ENCODE measurements around the gene PTCHD1.

Gene PTCHD1

GRCh38 chrX:23364416-23364815 is 29.8 kb downstream of the PTCHD1 start:
- no peak for DNase-seq

- DNase-seq = peak; percentile 31
Measured at GRCh38 chrX:23365541-23365940, 30.9 kb downstream of the PTCHD1 start.

DNA sequence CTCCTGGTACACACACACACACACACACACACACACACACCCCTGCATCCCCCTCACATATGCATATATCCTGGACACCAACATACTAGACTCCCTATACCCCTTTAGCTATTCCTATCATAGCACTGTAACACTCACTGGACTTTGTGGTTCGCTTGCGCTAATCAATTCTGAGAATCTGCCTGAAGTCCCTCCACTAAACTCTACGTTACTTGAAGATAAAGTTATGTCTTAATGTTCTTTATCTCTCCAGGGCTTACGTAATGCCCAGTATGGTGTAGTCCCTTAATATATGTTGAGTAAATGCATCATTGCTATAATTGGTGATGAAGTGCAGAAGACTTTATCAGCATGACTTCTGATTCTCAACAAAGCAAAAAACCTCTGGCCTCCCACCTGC is 32.3 kb downstream of the PTCHD1 start:
- no peak for DNase-seq

DNA sequence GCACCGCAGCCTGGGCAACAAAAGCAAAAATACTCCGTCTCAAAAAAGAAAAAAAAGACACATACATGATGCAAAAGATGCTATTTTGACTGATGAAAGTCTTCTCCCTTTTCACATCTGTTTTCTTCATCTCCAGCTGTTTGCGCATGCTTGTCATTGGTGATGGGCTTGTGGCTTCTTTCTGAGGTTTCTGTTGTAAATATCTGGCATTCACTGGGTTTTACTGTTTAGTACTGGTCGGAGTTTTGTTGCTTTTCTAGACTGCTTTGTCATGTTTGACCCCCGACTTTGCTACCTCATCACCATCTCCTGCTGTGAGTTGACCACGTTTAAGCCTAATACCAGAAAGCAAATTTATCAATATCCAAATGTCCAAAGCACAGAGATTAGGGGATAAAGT is 34.4 kb downstream of the PTCHD1 start:
- no peak for DNase-seq

GRCh38 chrX:23372220-23372902 is 37.7 kb downstream of the PTCHD1 start:
- DNase-seq = no peak

- no peak for DNase-seq
Measured at GRCh38 chrX:23373129-23373804, 38.6 kb downstream of the PTCHD1 start.

- no peak for DNase-seq
Measured at GRCh38 chrX:23374291-23374690, 39.6 kb downstream of the PTCHD1 start.

GRCh38 chrX:23376581-23376980 is 41.9 kb downstream of the PTCHD1 start:
- no peak for DNase-seq

DNA sequence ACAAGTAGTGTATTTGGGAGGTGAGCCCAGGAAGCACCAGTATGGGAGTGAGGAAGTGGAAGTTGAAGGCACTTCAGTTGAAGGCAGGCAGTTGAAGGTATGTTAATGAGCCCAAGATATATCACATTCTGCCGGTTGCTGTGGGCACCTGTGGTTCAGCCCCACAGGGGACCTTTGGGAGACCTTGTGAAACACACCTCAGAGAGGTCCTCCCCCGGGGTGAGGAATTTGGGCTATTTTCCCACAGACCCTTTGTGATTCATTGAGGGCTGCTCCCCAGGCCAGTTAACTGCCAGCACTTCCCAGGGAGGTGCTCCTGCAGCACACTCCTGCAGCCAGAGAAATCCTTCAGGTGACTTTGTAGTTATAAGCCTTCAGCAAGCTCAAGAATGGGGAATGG is 45.9 kb downstream of the PTCHD1 start:
- no peak for DNase-seq

DNA sequence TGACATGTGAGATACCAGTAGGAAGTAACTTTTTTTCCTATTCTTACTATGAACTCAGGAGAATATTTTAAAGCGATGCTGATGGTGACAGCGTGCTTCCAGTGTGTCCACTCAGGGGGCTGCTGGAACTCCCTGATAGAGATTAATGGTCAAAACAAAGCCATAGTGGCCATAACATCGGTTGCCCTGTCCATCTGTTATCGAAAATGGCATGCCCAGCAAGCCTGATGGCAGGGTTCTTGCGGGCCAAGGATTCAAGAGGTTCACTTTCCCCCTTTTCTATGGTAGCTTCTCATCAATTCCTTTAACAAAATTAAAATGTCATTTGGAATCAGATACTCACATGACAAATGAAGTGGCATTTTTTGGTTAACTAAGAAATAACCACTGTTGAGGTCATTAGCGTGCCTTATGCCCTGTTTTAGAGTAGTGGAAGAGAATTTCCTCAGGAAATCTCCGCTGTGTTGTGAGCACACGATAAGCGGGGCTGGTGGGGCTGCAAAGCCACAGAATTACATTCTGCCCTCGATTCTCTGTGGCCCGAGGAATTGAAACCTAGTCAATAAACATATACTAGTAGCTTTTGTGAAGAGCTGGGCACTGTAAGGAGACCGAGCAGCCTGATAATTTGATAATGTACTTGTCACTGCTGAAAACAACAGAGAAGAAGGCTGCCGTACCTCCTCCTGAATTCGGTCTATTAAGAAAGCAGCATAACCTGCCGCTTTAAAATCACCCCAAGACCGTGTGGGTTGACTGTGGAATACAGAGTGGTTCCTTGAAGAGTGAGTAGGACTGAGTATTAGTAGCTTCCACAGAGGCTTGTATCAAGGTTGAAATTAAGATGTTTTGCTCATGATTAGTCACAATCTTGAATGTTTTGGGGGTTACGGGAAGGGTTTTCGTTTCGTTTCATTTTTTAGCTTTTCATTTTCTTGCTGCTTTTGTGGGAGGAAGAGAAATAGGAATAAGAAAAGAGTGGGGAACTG is 46.7 kb downstream of the PTCHD1 start:
- no peak for DNase-seq

DNA sequence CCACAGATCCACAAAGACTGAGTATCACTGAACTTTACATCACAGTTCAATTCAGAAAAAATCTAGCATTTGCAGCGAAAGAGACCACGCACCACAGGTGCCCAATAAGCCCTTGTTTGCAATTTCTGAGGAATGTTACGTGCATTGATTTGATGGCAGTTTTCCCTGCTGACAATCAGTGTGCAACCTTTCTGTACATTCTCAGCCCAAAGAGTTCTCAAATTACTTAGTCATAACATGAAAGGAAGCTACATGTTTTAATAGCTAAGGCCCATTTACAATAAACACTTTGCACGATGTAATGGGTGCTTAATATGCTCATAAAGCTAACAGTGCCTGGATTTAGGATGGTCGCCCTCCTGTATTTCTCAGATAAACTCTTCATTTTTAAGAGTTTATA is 47.9 kb downstream of the PTCHD1 start:
- no peak for DNase-seq

- no peak for DNase-seq
Measured at GRCh38 chrX:23383411-23383810, 48.8 kb downstream of the PTCHD1 start.

- no peak for DNase-seq
Measured at GRCh38 chrX:23385242-23385641, 50.6 kb downstream of the PTCHD1 start.

DNA sequence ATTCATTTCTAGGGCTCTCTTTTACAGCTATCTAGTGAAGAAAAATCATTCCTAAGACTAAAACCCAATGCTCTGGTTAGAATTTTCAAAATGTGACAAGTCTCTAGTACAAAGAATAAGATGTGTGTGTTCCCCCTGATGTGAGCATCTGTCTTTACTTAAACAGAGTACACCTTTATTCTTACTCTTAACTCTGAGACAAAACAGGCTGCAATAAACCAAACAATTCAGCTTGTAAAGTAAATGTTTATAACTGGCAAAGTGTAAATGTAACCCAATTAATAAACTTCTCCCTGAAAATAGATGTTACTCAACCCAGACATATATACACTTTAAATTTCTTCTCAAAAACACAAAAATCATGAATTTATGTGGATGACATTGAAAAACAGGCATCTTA is 51.6 kb downstream of the PTCHD1 start:
- DNase-seq = no peak

GRCh38 chrX:23386726-23387125 is 52.1 kb downstream of the PTCHD1 start:
- DNase-seq = no peak

- DNase-seq = no peak
Measured at GRCh38 chrX:23387550-23388184, 53.0 kb downstream of the PTCHD1 start.

DNA sequence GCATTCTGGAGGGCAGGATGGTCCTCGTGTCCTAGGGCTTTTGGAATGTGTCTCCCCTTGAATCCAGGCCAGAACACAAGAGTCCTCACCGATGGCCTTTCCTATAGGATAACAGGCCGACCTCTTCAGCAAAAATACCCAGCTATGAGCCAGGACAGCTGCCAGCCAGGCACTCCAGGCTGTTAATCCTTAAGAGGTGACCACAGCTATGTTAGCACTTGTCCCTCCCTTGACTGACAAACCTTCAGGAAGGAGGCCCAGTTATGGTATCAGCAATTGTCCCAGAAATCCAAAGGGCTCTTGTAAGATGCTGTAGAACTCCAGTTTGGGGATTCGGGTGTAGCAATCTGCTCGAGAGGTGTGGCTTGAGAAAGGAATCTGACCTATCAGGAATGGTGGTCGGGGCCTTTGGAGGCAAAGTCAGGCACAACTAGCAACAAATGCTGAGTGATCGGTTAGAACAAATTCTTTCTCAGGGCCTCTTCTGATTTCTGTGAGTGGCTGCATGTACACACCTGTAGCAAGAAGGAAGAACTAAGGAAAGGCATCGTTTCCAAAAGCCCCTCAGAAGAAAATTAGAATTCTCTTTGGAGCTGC is 54.6 kb downstream of the PTCHD1 start:
- peak; percentile 6 for DNase-seq

DNA sequence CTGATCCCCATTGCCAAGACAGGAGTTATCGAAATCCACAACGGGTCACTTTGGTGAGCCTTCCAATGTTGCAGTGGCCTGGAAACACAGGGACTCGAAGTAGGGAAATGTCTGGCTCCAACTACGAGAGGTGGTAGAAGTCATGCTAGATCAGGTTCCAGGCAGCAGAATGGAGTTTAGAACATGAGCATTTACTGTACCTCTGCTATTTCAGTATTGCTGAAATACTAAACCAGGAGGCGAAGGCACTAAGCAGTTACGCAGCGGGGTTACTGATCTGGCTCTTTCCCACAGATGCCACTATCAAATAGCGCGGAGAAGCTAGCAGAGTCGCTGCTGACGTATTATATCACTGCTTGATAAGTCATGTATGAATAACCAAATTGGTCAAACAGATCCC is 56.3 kb downstream of the PTCHD1 start:
- DNase-seq = no peak

DNA sequence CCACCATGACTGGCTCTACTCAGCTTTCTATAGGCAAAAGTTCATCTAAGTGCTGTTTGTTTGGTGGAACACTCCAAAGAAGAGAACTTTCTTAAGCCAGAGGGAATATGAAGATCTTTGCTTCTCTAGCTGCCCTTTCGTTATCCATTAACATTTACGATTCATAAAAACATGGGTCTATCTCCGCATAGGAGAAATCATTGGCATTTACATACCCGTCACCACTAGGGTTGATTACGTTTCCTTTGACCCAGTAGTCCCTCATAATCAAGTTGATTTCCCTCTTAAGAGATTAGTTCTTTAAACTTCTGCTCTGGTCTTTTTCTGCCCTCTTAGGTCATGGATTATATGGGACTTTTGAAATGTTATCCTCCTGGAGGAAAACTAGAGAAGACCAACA is 57.5 kb downstream of the PTCHD1 start:
- no peak for DNase-seq

DNA sequence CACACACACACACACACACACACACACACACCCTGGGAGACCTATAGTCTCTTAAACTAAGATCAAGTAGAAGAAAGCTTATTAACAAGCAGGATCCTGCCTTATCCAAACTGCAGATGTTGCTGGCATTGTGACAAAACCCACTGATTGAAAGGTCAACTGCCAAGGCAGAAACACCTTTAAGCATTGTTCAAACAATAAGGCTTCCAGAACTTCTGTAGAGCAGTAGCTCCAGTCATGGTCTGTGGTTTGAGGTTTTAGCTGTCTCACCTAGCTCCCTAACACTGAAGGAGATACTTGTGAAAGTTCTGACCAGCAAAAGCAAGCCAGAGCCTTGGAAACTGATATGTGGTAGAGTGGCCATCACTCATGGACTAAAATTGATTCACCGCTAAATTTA is 59.8 kb downstream of the PTCHD1 start:
- peak; percentile 3 for DNase-seq

- no peak for DNase-seq
Measured at GRCh38 chrX:23396263-23396662, 61.6 kb downstream of the PTCHD1 start.

- DNase-seq = no peak
Measured at GRCh38 chrX:23398570-23398969, 63.9 kb downstream of the PTCHD1 start.

DNA sequence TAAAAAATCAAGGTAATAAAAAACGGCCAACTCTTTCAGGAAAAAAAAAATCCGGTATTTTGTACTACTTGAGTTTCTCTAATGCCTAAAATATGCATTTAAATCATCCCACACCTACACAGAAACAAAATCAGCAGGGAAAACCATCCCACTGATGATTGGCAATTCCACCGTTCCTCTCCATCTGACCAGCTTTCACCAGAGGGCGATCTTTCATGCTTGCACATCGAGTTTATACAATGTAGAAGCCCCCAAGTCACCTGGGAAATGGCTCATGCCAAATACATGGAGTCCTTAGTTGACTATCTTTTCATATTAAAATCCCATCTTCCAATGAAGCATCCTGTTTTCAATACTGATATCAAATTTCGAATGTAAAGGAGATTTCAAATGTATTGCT is 69.2 kb downstream of the PTCHD1 start:
- DNase-seq = no peak

All from NCI-H2029 (cell line).